GM19452 (cell line): Measurements from ENCODE around the gene DENND5B.
A peak's percentile ranks its signal among the peaks of the same experiment; 100 is the strongest.
"Not testable (repeated sequence)": the region's sequence is repeated elsewhere in the genome, so short reads cannot be mapped to it uniquely, and the experiment has no call there.

Experiments used
- ATAC-seq: cut with Tn5 transposase; IDR thresholded peaks from one replicate; pipeline ENCODE4 v1.9.1; 2021; ENCODE audit not compliant: unreplicated experiment

DENND5B gene

DNA sequence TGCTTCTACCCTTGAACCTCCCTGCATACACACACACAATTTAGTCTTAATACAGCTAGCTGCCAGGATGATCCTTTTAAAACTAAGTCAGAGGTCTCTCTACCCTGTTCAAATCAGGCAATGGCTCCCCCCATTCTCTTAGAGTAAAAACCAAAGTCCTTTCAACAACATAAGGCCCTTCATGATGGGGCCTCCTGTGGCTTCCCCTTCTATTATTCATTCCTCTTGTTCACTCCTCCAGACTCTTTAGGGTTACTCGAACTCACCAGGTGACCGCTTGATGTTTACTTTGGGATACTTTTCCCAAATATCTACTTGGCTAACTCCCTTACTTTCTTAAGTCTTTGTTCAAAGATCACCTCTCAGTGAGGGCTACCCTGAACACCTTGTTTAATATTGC, 30.4 kb downstream of the DENND5B start:
- no peak for ATAC-seq

DNA sequence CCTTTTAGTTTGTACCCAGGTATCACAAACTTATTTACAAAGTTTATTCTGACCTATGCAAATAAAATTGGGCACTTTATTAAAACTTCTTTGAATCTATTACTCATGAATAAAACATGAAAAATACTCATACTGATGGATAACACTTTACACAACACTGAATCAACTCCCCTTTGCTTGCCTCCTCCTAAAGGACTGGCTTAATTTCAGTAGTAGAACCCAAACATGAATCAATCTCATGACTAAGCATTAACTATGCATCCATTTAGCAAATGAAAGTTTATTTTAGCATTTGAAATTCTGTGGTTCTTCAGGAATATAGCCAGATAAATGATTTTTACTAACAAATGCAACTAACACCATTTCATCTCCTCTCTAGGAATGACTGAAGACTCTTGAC, 32.4 kb downstream of the DENND5B start:
- ATAC-seq: no peak

DNA sequence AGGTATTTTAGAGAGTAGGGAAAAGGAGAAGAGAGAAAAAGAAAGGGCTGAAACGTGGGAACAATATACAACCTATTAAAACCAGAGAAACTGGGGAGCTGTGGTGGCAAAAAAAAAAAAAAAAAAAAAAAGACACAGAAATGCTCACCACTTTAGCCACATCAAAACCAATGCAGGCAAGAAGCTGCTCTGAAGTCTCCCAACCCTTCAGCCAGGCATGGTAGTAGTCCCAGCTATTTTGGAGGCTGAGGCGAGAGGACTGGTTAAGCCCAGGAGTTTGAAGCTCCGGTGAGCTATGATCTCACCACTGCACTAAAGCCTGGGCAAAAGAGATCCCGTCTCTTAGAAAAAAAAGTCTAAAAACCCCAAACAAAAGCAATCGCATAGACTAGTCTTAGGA, 33.2 kb downstream of the DENND5B start:
- ATAC-seq: no peak

DNA sequence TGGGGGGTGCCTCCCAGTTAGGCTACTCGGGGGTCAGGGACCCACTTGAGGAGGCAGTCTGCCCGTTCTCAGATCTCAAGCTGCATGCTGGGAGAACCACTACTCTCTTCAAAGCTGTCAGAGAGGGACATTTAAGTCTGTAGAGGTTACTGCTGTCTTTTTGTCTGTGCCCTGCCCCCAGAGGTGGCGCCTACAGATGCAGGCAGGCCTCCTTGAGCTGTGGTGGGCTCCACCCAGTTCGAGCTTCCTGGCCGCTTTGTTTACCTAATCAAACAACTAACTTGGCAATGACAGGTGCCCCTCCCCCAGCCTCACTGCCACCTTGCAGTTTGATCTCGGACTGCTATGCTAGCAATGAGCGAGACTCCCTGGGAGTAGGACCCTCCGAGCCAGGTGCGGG, 35.5 kb downstream of the DENND5B start:
- not testable (repeated sequence) for ATAC-seq

DNA sequence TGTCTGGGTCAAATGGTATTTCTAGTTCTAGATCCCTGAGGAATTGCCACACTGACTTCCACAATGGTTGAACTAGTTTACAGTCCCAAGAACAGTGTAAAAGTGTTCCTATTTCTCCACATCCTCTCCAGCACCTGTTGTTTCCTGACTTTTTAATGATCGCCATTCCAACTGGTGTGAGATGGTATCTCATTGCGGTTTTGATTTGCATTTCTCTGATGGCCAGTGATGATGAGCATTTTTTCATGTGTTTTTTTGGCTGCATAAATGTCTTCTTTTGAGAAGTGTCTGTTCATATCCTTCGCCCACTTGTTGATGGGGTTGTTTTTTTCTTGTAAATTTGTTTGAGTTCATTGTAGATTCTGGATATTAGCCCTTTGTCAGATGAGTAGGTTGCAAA, 40.3 kb downstream of the DENND5B start:
- not testable (repeated sequence) for ATAC-seq

DNA sequence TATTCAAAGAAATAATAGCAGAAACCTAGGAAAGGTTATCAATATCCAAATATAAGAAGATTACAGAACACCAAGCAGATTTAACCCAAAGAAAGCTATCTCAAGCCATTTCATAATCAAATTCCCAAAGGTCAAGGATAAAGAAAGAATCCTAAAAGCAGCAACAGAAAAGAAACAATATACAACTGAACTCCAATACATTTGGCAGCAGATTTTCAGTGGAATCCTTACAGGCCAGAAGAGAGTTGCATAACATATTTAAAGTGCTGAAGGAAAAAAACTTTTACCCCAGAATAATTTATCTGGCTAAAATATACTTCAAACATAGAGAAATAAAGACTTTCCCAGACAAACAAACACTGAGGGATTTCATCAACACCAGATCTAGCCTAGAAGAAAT, 54.3 kb downstream of the DENND5B start:
- no peak for ATAC-seq

DNA sequence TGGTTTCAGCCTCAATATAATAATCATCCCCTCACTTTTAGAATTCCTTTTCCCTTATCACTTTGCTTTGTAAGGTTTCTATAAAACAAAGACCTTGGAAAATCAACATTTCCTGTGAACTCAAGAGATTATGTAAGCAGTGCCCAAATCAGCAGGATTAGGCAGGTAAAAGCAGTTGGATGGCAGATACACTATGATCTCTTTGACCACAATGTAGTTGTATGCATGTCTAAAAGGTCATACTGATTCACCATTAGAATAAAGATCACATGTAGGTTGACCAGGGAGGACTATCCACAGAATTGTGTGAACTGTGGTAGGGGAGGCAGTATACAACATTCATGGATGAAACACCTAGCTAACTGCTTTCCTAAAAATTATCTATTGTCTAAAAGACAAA, 57.5 kb downstream of the DENND5B start:
- ATAC-seq: no peak

DNA sequence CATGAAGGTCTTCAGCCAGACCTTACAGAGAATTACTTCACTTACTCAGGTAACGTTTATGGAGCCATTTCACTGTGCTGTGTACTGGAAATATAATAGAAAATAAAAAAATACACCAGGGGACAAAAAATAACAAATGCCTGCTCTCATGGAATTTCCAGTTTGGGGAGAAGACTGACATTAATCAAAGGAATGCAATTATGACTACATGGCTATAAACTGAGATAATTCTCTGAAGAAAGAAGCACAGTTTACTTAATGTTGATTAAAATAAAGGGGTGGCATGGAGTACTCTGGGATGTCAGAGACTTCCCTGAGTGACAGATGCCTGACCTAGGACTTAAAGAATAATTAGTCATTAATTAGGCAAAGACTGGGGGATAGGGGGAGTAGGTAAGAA, 59.0 kb downstream of the DENND5B start:
- no peak for ATAC-seq

DNA sequence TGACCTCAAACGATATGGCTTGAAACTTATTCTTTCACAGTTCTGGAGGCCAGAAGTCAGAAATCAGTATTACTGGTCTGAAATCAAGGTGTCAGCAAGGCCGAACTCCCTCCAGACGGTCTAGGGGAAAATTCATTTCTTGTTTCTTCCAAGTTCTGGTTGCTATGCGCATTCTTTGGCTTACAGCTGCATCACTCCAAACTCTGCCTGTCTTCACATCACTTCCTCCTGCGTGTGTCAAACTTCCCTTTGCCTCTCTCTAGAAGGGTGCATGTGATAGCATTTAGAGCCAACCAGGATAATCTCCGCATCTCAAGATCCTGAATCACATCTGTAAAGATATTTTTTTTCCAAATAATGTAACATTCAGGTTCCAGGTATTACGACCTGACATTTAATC, 62.8 kb downstream of the DENND5B start:
- ATAC-seq: no peak

DNA sequence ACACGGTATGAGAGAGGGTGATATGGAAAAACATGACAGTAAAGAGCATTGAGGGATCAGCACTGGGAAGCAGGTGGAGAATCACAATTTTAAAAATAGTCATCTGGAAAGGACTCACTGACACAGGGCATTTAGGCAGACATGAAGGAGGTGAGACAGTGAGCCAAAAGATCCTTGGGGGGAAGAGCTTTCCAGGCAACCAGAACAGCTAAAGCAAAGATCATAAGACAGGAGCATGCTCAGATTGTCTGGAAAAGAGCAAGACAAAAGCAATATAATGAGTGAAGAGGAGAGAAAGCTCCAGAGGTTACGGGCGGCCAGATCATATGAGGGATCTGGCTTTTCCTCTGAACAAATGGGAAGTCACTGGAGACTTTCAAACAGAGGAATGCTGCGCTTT, 63.9 kb downstream of the DENND5B start:
- ATAC-seq: no peak

DNA sequence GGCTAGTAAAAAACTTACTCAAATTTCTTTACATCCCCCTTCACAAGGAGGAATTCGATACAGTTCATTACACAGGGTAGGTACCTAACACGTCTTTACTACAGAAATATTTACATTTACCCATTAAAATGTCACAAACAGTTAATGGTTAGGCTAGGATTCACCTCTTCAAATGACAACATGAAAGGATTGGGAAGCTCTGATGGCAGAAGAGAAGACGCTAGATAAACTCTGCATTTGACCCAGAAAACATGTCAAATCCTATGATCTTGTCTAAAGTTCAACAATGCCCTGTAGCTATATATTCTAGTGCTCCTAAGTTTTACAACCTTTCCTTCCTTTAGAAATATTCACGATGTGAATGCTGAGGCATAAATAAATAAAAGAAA, 64.8 kb downstream of the DENND5B start:
- no peak for ATAC-seq

DNA sequence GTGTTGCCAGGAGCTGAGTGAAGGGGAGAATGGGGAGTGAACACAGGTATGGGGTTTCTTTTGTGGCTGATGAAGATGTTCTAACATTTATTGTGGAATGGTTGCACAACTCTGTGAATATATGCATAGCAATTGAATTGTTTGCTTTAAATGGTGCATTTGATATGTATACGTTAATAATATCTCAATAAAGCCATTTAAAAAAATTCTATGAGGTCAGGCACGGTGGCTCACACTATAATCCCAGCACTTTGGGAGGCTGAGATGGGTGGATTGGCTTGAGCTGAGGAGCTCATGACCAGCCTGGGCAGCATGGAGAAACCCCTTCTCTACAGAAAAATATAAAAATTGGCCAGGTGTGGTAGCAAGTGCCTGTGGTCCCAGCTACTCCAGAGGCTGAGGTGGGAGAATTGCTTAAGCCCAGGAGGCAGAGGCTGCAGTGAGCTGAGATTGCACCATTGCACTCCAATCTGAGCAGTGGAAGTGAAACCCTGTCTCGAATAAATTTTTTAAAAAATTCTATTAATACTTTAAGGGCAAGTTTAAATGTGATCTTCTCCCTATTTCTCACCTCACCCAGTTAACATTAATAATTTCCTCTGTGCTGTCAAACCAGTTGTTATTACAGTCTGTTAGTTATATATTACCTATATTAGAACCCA, 65.3 kb downstream of the DENND5B start:
- no peak for ATAC-seq

DNA sequence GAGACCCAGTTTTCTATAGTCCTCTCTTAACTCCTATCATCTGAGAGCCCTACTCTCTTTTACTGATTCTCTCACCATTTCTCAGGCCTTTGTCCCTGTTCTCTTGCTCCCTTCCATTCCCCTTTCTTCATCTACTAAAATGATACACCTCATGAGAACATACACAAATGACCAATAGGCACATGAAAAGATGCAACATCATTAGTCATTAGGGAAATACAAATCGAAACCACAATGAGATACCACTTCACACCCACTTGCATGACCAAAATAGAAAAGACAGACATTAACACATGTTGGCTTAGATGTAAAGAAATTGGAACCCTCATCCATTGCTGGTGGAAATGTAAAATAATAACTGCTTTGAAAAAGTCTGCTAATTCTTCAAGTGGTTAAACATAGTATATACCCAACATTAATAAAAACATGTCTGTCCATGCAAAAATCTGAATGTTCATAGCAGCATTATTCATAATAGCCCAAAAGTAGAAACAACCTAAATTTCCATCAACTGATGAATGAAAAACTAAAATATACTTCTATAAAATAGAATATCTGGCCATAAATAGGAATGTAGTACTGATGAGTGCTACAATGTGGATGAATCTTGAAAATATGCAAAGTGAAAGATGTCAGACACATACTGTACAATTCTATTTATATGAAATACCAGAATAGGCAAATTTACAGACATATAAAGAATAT, 66.0 kb downstream of the DENND5B start:
- peak; percentile 84 for ATAC-seq

DNA sequence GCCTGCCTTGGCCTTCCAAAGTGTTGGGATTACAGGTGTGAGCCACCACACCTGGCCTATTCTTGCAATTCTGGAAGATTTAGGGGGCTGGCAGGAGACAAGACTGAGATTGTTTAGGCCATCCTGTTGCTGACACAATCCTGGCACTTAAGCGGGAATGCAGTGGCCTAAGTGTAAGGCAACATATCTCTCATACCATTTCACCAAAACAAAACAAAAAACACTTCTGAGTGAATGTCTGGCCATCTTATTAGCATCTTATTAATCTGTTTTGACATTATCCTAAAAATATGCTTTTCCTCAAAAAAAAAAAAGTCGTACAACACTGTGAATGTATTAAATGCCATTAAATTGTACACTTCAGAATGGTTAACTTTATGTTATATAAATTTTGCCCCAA, 67.6 kb downstream of the DENND5B start:
- ATAC-seq: no peak

DNA sequence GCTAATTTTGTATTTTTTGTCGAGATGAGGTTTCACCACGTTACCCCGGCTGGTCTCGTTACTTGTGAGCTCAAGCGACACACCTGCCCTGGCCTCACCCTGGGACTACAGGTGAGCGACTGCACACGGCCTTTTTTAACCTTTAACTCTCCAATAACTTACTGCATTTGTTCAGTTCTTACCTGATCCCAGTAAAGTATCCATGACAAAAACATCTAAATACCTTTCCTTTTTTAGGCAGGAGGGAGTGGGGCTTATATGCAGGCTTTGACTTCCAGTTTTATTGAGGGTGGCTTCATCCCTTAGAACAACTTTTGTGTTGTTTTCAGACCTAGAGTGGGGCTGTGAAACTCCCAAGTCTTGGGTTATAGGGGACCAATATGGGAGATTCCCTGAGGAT, 68.3 kb downstream of the DENND5B start:
- no peak for ATAC-seq

DNA sequence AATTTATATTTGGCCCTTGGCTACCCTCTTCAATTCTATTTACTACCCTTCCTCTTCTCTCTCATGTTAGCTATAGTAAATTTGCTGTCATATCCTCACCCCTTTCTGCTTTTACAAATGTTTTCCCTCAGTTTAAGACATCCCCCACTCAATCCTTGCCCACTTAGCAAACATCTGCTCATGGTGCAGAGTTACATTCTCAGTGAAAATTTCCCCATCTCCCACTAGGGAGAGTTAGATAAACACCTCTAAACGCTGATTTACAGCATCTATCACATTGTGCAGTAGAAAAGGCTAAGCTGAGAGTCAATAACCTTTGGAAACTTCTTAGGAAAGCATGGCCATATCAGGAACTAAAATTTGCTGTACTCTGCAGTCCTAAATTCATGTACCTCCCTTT, 69.0 kb downstream of the DENND5B start:
- ATAC-seq: no peak

DNA sequence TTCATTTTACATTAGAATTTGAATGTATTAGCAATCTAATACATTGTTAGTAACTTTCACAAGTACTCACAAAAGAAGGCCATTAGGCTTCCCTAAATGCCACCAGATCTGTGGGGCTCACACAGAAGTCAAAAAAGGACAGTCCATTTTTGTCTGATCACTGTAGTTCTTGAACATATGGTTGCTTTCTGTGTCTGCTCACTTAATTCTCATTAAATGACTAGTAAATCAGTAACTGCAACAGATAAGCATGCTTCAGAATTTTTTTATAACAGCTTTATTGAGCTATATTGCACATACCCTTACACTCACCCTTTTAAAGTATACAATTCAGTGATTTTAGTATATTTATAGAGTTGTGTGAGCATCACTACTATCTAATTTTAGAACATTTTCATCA, 71.4 kb downstream of the DENND5B start:
- no peak for ATAC-seq

DNA sequence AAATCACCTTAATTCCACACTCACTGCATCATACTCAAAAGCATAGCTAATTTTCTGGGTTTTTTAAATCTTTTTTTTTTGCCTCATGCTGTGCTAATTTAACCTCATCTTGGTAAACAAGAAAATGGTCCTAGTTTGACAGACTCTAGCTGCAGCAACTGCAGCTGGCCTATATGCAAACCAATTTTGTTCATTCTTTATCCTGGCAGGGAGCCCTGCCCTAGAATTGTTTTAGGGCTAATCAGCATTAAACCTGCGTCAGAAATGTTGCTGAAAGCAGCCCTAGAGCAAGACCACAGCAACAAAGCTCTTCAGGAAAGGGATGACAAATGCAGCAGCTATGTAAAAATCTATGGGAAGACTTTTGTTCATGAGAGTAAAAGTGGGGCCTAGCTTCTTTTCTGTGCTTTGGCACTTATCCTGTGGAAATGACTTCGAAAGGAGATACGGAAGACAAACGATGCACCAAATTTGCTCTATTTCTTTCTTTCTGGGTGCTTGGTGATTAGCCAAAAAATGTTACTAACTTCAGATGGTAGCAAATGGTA, 72.2 kb downstream of the DENND5B start:
- ATAC-seq: no peak

DNA sequence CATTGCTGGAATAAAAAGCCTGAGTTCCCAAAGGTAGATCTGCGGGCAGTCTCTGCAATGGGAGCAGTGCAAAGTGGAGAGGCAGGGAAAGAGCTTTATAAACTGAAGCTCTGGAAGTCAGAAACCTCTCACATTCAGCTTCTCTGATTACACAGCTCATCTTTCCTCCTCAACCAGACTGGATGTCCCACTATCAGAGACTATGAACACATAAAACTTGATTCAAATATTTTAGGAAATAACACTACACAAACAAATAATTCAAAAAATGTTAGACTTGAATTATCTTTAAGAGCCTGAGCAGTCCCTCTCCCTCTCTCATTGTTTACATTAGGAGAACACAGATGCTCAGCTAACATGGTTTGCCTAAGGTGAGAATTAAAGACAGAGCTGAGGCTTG, 72.9 kb downstream of the DENND5B start:
- ATAC-seq: no peak

DNA sequence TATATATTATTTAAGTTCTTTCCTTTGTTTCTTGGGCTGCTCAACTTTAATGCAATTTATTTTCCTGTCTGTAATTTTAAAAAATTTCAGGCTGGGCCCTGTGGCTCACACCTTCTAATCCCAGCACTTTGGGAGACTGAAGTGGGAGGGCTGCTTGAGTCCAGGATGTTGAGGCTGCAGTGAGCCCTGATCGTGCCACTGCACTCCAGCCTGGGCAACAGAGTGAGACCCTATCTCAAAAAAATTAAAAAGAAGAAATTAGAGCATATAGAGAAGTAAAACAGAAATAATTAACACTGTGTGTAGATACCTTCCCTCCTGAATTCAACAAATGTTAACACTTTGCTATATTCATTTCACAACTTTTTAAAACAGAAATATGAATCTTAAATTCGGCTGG, 74.2 kb downstream of the DENND5B start:
- ATAC-seq: no peak

DNA sequence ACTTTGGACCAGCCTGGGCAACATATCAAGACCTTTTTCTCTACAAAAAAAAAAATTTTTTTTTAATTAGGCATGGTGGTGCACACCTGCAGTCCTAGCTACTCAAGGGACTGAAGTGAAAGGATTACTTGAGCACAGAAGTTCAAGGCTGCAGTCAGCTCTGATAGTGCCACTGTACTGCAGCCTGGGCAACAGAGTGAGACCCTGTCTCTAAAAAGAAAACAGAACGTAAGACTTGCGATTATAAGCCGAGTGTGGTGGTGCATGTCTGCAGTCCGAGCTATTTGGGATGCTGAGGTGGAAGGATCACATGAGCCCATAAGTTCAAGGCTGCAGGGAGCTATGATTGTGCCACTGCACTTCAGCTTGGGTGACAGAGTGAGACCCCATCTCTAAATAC, 76.0 kb downstream of the DENND5B start:
- no peak for ATAC-seq

DNA sequence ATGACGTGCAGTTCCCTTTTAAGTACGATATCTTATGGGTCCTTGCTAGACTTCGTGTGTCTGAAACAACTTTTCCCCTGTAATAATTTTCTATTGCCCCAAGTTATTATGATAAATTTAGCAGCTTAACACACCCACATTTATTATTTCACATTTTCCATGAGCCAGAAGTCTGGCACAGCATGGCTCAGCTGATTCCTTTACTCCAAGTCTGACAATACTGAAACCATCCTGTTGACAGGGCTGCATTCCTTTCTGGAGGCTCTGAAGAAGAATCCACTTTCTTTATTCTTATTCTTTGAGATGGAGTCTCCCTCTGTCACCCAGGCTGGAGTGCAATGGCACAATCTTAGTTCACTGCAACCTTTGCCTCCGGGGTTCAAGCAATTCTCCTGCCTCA, 80.9 kb downstream of the DENND5B start:
- ATAC-seq: no peak
